ENCODE measurements around the gene IRGQ. TPM values are rescaled to one million over a fixed set of nuclear protein-coding genes. Genes with fewer than 3 reads are reported as not detected.

The IRGQ gene
- total RNA-seq, 1 experiment from 2014 or later, result 34.2 TPM

DNA sequence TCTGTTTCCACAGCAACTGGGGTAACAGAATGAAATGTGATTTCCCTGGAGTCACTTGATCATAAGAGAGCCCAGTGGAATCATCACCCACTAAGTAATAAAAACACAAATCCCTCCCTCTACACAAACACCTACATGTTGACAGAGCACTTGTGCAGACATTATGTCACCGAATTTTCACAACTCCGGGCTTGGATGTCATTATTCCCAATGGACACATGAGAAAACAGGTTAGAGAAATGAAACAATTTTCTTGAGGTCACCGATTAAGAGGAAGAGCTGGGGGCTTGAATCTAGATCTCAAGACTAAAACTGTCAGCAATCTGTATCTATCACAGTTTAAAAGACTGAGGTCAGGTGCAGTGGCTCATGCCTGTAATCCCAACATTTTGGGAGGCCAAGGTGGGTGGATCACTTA lies 23.8 kb downstream of the IRGQ start:
- Mint-ChIP-seq H3K4me3 (ENCODE audit: low read depth, unreplicated experiment) (no peak overlapping the region), H3K27ac (ENCODE audit: unreplicated experiment) (no peak overlapping the region), H3K27me3 (ENCODE audit: unreplicated experiment) (no peaks in the 10 kb centered on the region), H3K4me1 (ENCODE audit: low read depth, unreplicated experiment) (no peaks in the 10 kb centered on the region), H3K36me3 (ENCODE audit: insufficient read depth, unreplicated experiment) (peaks cover 21% of the 10 kb centered on the region), H3K9me3 (ENCODE audit: low read depth, unreplicated experiment) (no peaks in the 10 kb centered on the region)
- intact Hi-C loops (cut with micrococcal nuclease; ENCODE audit: unreplicated experiment), result no loop called here
- TF ChIP-seq, protein P1, sequence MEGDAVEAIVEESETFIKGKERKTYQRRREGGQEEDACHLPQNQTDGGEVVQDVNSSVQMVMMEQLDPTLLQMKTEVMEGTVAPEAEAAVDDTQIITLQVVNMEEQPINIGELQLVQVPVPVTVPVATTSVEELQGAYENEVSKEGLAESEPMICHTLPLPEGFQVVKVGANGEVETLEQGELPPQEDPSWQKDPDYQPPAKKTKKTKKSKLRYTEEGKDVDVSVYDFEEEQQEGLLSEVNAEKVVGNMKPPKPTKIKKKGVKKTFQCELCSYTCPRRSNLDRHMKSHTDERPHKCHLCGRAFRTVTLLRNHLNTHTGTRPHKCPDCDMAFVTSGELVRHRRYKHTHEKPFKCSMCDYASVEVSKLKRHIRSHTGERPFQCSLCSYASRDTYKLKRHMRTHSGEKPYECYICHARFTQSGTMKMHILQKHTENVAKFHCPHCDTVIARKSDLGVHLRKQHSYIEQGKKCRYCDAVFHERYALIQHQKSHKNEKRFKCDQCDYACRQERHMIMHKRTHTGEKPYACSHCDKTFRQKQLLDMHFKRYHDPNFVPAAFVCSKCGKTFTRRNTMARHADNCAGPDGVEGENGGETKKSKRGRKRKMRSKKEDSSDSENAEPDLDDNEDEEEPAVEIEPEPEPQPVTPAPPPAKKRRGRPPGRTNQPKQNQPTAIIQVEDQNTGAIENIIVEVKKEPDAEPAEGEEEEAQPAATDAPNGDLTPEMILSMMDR (IDR thresholded peaks at IDR 0.05; ENCODE audit: unreplicated experiment), result no peak
- BruUV-seq (replicated peaks), result no TSS peak
- CTCF ChIA-PET, result no interaction called here
- no peak for DNase-seq

- no peaks in the 10 kb centered on the region for H3K9me3 Mint-ChIP-seq (ENCODE audit: low read depth, unreplicated experiment)
- peaks cover 22% of the 10 kb centered on the region for H3K36me3 Mint-ChIP-seq (ENCODE audit: insufficient read depth, unreplicated experiment)
- no peak for DNase-seq
- H3K27me3 Mint-ChIP-seq (ENCODE audit: unreplicated experiment), result no peaks in the 10 kb centered on the region
- no peak overlapping the region for H3K27ac Mint-ChIP-seq (ENCODE audit: unreplicated experiment)
- no peak overlapping the region for H3K4me3 Mint-ChIP-seq (ENCODE audit: low read depth, unreplicated experiment)
- H3K4me1 Mint-ChIP-seq (ENCODE audit: low read depth, unreplicated experiment), result no peaks in the 10 kb centered on the region
- intact Hi-C loops (cut with micrococcal nuclease; ENCODE audit: unreplicated experiment), result no loop called here
- TF ChIP-seq, protein P1 (IDR thresholded peaks at IDR 0.05; ENCODE audit: unreplicated experiment), result no peak
- no TSS peak for BruUV-seq (replicated peaks)
- CTCF ChIA-PET, result no interaction called here
Measured at GRCh38 chr19:43570174-43570791, 25.7 kb downstream of the IRGQ start.

GRCh38 chr19:43569657-43570056 lies 26.3 kb downstream of the IRGQ start:
- H3K27me3 Mint-ChIP-seq (ENCODE audit: unreplicated experiment), result no peaks in the 10 kb centered on the region
- no peaks in the 10 kb centered on the region for H3K4me1 Mint-ChIP-seq (ENCODE audit: low read depth, unreplicated experiment)
- H3K4me3 Mint-ChIP-seq (ENCODE audit: low read depth, unreplicated experiment), result no peak overlapping the region
- CTCF ChIA-PET, result interaction anchor here (0.7 kb wide), 1 partner anchor 151 kb away, joined by 5 read pairs; no protein-coding TSS in a partner anchor
- H3K36me3 Mint-ChIP-seq (ENCODE audit: insufficient read depth, unreplicated experiment), result peaks cover 15% of the 10 kb centered on the region
- H3K27ac Mint-ChIP-seq (ENCODE audit: unreplicated experiment), result no peak overlapping the region
- DNase-seq, result no peak
- H3K9me3 Mint-ChIP-seq (ENCODE audit: low read depth, unreplicated experiment), result no peaks in the 10 kb centered on the region
- TF ChIP-seq, protein P1 (IDR thresholded peaks at IDR 0.05; ENCODE audit: unreplicated experiment), result no peak
- intact Hi-C loops (cut with micrococcal nuclease; ENCODE audit: unreplicated experiment), result no loop called here
- no TSS peak for BruUV-seq (replicated peaks)

DNA sequence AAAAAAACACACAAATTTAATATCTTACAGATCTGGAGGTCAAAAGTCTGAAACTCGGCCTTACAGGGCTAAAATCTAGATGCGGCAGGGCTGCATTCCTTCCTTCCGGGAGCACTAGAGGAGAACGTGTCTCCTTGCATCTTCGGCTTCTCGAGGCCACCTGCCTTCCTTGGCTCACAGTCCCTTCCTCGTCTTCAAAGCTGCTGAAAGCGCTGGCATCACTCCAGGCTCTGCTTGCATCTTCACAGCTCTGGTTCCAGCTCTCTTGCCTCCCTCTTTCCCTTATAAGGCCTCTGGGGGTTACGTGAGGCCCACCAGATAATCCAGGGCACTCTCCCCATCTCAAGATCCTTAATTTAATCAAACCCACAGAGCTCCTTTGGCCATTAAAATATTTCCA lies 31.1 kb downstream of the IRGQ start:
- no peaks in the 10 kb centered on the region for H3K27me3 Mint-ChIP-seq (ENCODE audit: unreplicated experiment)
- no peaks in the 10 kb centered on the region for H3K9me3 Mint-ChIP-seq (ENCODE audit: low read depth, unreplicated experiment)
- no TSS peak for BruUV-seq (replicated peaks)
- no peak for DNase-seq
- intact Hi-C loops (cut with micrococcal nuclease; ENCODE audit: unreplicated experiment), result no loop called here
- peaks cover 8% of the 10 kb centered on the region for H3K4me1 Mint-ChIP-seq (ENCODE audit: low read depth, unreplicated experiment)
- TF ChIP-seq, protein P1 (IDR thresholded peaks at IDR 0.05; ENCODE audit: unreplicated experiment), result no peak
- peaks cover 17% of the 10 kb centered on the region for H3K36me3 Mint-ChIP-seq (ENCODE audit: insufficient read depth, unreplicated experiment)
- H3K27ac Mint-ChIP-seq (ENCODE audit: unreplicated experiment), result no peak overlapping the region
- H3K4me3 Mint-ChIP-seq (ENCODE audit: low read depth, unreplicated experiment), result no peak overlapping the region
- CTCF ChIA-PET, result interaction anchor here (1.1 kb wide), 1 partner anchor 10 kb away, joined by 3 read pairs; no protein-coding TSS in a partner anchor
